Upper lobe of left lung (tissue), 6 donors: Measurements from ENCODE around the gene ENPP3. TPM values are rescaled to one million over a fixed set of nuclear protein-coding genes. Genes with fewer than 3 reads are reported as not detected.
A peak's percentile ranks its signal among the peaks of the same experiment; 100 is the strongest.

Source experiments
- ATAC-seq, 2 donors: fragments of 200-7000 bp; cut with Tn5 transposase; one replicate each; pipeline ENCODE4 v1.9.1; 2022; ENCODE audit warnings: mild to moderate bottlenecking in 2 of 2, moderate library complexity in 2 of 2; ENCODE audit not compliant: low FRiP score in 2 of 2
- DNase-seq, 2 donors: peaks; one replicate each; pipeline ENCODE4 v3.0.0-alpha.2; 2019 to 2020
- H3K27ac ChIP-seq, 4 donors: fragments of 200-600 bp; sonication (generic); one replicate each; pipeline ENCODE4 v1.5.1; 2016 to 2019
- H3K27me3 ChIP-seq, 4 donors: fragments of 200-600 bp; sonication (generic); one replicate each; pipeline ENCODE4 v1.5.1; 2017 to 2019
- H3K36me3 ChIP-seq, 4 donors: fragments of 200-600 bp; sonication (generic); one replicate each; pipeline ENCODE4 v1.5.1; 2016 to 2019
- H3K4me1 ChIP-seq, 4 donors: fragments of 200-600 bp; sonication (generic); one replicate each; pipeline ENCODE4 v1.5.1; 2018 to 2019
- H3K4me3 ChIP-seq, 4 donors: fragments of 200-600 bp; sonication (generic); one replicate each; pipeline ENCODE4 v1.5.1; 2017 to 2019; ENCODE audit warnings: mild to moderate bottlenecking in 2 of 4, moderate library complexity in 1 of 4
- H3K9me3 ChIP-seq, 4 donors: fragments of 200-600 bp; sonication (generic); one replicate each; pipeline ENCODE4 v1.5.1; 2018 to 2019
- CTCF ChIP-seq, 6 experiments: fragments of 450-650 bp in 4 of 6; fragments of 200-600 bp in 2 of 6; sonication (generic) in 2 of 6; IDR thresholded peaks; one replicate each; pipeline ENCODE4 v1.5.1; 2016 to 2019; ENCODE audit warnings: antibody characterized with exemption in 6 of 6
- EP300 ChIP-seq, 4 donors: sonication (generic); formaldehyde crosslinking; IDR thresholded peaks; one replicate each; pipeline ENCODE4 v1.5.1; 2017; ENCODE audit warnings: antibody characterized with exemption in 4 of 4, control low read depth in 2 of 4
- POLR2A ChIP-seq, 4 donors: fragments of 450-650 bp; IDR thresholded peaks; one replicate each; pipeline ENCODE4 v1.5.1; 2016 to 2017; ENCODE audit warnings: antibody characterized with exemption in 4 of 4, mild to moderate bottlenecking in 2 of 4
- POLR2AphosphoS5 ChIP-seq, 2 donors: sonication (generic); formaldehyde crosslinking; IDR thresholded peaks; one replicate each; pipeline ENCODE4 v1.5.1; 2017; ENCODE audit warnings: antibody characterized with exemption in 2 of 2
- WGBS, 2 donors: methylation state at CpG; one replicate each; pipeline ENCODE4 v1.1.5; 2017 to 2018; 5-methylcytosine and 5-hydroxymethylcytosine counted together
- total RNA-seq, 6 donors: library from RNA; depleted of rRNA in 4 of 6; stranded (reverse); fragments of >200 nt in 4 of 6; gene quantifications; one replicate each; pipeline versions ENCODE4 v1.1.0 to v1.2.1, GENCODE V29; 2016 to 2021
- donor health status: DM: no; HTN: no; CAD: no; lungs with moderate emphysema.
- donor health status: DM: no; HTN: yes; CAD: no; lungs with severe emphysema.

ENPP3 gene
- total RNA-seq, 6 donors from 2014 or later, result under 0.01 to 2.1 (median 0.39) TPM

DNA sequence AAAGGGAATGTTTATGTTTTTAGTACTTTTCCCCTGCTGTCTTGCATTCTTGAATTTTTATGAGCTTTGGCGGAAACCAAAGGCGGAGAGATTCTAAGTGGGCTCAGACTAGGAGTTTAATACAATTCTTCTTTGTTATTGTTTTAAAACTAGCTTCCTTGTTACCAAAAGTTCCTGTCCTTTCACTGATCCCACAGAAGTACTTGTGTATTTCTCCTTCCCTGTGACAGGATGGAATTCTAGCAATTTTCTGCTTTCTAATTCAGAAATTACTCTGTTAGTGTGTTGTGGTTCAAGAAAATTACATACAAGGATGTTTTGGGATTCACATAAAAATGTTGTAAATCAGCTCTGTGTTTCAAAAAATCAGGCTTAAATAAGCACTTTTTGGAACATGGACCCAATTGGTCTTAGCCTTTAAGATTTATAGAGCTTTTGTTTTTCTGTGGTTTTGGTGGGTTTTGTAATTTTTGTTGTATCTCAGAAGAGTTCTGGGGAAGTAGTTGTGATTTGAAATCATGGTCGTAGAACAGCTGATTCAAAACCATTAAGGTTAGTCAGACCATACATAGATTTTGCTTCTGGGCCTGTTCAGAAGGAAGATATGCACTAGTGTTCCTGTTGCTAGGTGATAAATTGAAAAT, 91.3 kb downstream of the ENPP3 start:
- H3K4me3 ChIP-seq, result no peak overlapping the region
- ATAC-seq (no peak), DNase-seq (no peak)
- 85 to 87% methylated on average over 3 of the region's 3 CpGs for WGBS, 2 donors
- H3K27me3 ChIP-seq, result no peaks in the 10 kb centered on the region
- H3K27ac ChIP-seq, result no peak overlapping the region
- no peaks in the 10 kb centered on the region for H3K36me3 ChIP-seq
- TF ChIP-seq POLR2A (IDR thresholded peaks at IDR 0.05) (no peak), CTCF (IDR thresholded peaks at IDR 0.05) (no peak), POLR2AphosphoS5 (IDR thresholded peaks at IDR 0.05) (no peak), EP300 (IDR thresholded peaks at IDR 0.05) (no peak)
- H3K9me3 ChIP-seq, result no peaks in the 10 kb centered on the region
- no peaks in the 10 kb centered on the region for H3K4me1 ChIP-seq

GRCh38 chr6:131729550-131729949, 92.4 kb downstream of the ENPP3 start:
- Histone ChIP-seq H3K27me3 (no peaks in the 10 kb centered on the region), H3K36me3 (no peaks in the 10 kb centered on the region), H3K4me3 (no peak overlapping the region), H3K27ac (no peak overlapping the region), H3K4me1 (no peaks in the 10 kb centered on the region), H3K9me3 (no peaks in the 10 kb centered on the region)
- no peak for DNase-seq
- 65 to 92% methylated on average over 4 of the region's 4 CpGs for WGBS, 2 donors
- TF ChIP-seq POLR2A (IDR thresholded peaks at IDR 0.05), result no peak
- no peak for TF ChIP-seq EP300 (IDR thresholded peaks at IDR 0.05)
- TF ChIP-seq CTCF (IDR thresholded peaks at IDR 0.05), result no peak
- TF ChIP-seq POLR2AphosphoS5 (IDR thresholded peaks at IDR 0.05), result no peak
- no peak for ATAC-seq

GRCh38 chr6:131730264-131730663, 93.2 kb downstream of the ENPP3 start:
- Histone ChIP-seq H3K27ac (no peak overlapping the region), H3K36me3 (no peaks in the 10 kb centered on the region), H3K4me1 (no peaks in the 10 kb centered on the region), H3K9me3 (no peaks in the 10 kb centered on the region), H3K27me3 (no peaks in the 10 kb centered on the region), H3K4me3 (no peak overlapping the region)
- DNase-seq, result no peak
- WGBS, 2 donors, result 73 to 85% methylated on average over 5 of the region's 5 CpGs
- TF ChIP-seq POLR2AphosphoS5 (IDR thresholded peaks at IDR 0.05) (no peak), POLR2A (IDR thresholded peaks at IDR 0.05) (no peak), CTCF (IDR thresholded peaks at IDR 0.05) (no peak), EP300 (IDR thresholded peaks at IDR 0.05) (no peak)
- no peak for ATAC-seq

DNA sequence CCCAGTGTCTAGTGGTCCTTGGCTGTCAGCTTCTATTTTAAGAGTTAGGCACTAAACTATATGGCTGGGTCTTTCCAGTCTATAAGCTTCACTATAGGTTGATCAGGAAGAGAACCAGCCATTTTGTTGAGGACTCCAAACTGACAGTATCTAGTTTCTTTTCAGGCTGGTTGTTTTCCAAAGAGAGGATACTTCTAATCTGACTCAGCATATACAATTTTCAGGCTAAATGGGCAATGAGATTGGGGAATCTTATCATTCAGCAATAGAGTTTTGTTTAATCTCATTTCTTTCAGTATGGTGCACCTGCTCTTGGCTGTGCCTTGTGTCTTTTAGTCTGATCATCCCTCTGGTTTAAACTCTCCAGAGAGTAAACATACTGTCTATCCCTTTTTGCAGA, 94.1 kb downstream of the ENPP3 start:
- Histone ChIP-seq H3K4me3 (no peak overlapping the region), H3K9me3 (no peaks in the 10 kb centered on the region), H3K36me3 (no peaks in the 10 kb centered on the region), H3K27me3 (no peaks in the 10 kb centered on the region), H3K27ac (no peak overlapping the region), H3K4me1 (no peaks in the 10 kb centered on the region)
- TF ChIP-seq CTCF (IDR thresholded peaks at IDR 0.05) (no peak), EP300 (IDR thresholded peaks at IDR 0.05) (no peak), POLR2AphosphoS5 (IDR thresholded peaks at IDR 0.05) (no peak), POLR2A (IDR thresholded peaks at IDR 0.05) (no peak)
- no peak for ATAC-seq
- no peak for DNase-seq

- no peaks in the 10 kb centered on the region for H3K9me3 ChIP-seq
- H3K27me3 ChIP-seq, result no peaks in the 10 kb centered on the region
- TF ChIP-seq CTCF (IDR thresholded peaks at IDR 0.05) (no peak), POLR2AphosphoS5 (IDR thresholded peaks at IDR 0.05) (no peak), EP300 (IDR thresholded peaks at IDR 0.05) (no peak), POLR2A (IDR thresholded peaks at IDR 0.05) (no peak)
- H3K36me3 ChIP-seq, result no peaks in the 10 kb centered on the region
- ATAC-seq (peak in 1 of 2 donors; percentile 90), DNase-seq (no peak)
- 86 to 87% methylated on average over 9 of the region's 9 CpGs for WGBS, 2 donors
- no peaks in the 10 kb centered on the region for H3K4me1 ChIP-seq
- no peak overlapping the region for H3K4me3 ChIP-seq
- no peak overlapping the region for H3K27ac ChIP-seq
Measured at GRCh38 chr6:131733376-131734016, 96.4 kb downstream of the ENPP3 start.
